ENCODE results near the gene DDX25.

Gene DDX25

DNA sequence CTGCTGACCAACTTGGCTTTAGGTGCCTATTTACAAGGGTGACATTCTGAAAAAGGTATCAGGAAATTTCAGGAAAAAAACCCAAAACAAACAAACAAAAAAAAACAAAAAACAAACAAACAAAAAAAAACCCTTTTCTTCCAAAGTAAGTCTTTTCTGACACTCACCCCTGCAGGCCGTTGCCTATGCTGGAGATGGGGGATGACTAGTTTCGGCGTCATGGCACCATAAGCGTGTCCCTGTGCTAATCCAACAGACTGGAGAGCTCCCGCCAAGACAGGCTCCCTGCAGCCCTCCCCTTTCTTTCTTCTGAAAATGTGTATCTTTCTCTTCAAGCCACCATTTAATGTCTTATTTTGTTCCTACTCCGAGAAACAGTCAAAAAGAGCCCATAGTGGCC, 55.2 kb downstream of the DDX25 start:
- Mint-ChIP-seq H3K36me3 (no peaks in the 10 kb centered on the region), H3K27me3 (peaks cover 12% of the 10 kb centered on the region), H3K27ac (no peak overlapping the region), H3K9me3 (peaks cover 7% of the 10 kb centered on the region), H3K4me3 (no peak overlapping the region), H3K4me1 (no peaks in the 10 kb centered on the region)
- no peak for ATAC-seq

DNA sequence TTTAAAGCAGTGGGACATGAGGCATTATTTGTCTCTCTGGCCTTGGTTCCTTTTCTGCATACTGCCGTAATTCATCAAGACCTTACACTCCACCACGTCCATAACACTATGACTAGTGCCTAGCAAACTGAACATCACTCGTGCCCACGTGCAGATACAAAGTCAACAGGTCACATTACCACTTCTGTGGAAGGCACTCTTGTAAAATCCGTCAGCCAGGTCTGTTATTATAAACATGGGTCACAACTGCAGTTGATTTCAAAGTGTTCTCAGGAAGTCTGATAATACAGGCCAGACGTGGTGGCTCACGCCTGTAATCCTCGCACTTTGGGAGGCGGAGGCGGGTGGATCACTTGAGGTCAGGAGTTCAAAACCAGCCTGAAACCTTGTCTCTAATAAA, 55.6 kb downstream of the DDX25 start:
- H3K4me3 Mint-ChIP-seq = no peak overlapping the region
- no peak for ATAC-seq
- H3K9me3 Mint-ChIP-seq = peaks cover 7% of the 10 kb centered on the region
- no peak overlapping the region for H3K27ac Mint-ChIP-seq
- H3K4me1 Mint-ChIP-seq = no peaks in the 10 kb centered on the region
- no peaks in the 10 kb centered on the region for H3K36me3 Mint-ChIP-seq
- H3K27me3 Mint-ChIP-seq = peaks cover 8% of the 10 kb centered on the region

DNA sequence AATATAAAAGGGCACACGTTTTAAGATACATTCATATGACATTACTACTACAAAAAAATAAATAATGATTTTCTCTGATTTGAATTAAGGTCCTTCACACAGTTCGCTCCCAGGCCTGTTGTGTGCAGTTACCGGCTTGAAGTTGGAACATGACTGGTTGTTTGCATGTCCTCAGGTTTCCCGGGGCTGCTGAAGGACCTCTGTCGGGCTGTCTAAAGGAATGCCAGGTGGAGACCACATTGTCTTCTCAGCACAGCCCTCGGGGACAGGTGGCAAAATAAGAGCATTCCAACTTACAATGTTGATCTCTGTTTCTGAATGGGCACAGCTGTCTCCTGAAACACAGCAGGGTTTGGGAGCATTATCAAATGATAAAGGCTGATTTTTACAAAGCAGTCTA, 56.5 kb downstream of the DDX25 start:
- H3K4me1 Mint-ChIP-seq = no peaks in the 10 kb centered on the region
- H3K36me3 Mint-ChIP-seq = no peaks in the 10 kb centered on the region
- ATAC-seq = no peak
- H3K27ac Mint-ChIP-seq = no peak overlapping the region
- H3K27me3 Mint-ChIP-seq = no peaks in the 10 kb centered on the region
- no peak overlapping the region for H3K4me3 Mint-ChIP-seq
- peaks cover 7% of the 10 kb centered on the region for H3K9me3 Mint-ChIP-seq

DNA sequence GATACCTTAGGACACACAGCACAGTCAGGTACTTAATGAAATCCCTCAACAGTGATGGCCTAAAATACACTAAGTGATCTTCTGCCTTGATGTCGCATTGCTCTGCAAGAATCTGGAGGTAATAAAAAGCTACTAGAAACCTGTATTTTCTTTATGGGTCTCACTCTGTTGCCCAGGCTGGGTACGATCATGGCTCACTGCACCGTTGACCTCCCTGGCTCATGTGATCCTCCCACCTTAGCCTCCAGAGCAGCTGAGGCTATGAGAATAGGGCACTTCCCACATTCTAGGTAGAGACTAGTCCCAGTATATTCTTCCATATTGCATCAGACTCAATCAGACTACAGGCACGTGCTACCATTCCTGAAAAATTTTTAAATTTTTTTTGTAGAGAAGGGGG, 63.2 kb downstream of the DDX25 start:
- Mint-ChIP-seq H3K4me1 (no peaks in the 10 kb centered on the region), H3K27me3 (peaks cover 17% of the 10 kb centered on the region), H3K27ac (no peak overlapping the region), H3K9me3 (peaks cover 5% of the 10 kb centered on the region), H3K36me3 (no peaks in the 10 kb centered on the region), H3K4me3 (no peak overlapping the region)
- no peak for ATAC-seq

DNA sequence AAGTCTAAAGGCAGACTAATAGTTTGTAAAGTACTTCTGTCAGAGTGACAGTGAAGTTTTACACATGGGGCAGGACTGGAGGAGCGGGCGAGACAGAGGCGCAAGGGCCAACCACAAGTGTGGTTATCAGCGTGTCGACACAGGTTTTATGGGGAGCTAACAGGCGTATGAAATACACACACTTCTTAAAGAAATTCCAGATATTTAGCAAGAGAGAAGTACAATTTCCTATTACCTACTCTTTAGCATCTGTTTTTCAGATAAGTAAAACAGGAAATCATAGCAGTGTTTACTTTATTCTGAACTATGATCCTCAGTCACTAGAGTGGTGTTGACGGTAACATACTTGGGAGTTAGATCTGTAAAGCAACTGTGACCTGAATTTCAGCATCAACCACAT, 64.0 kb downstream of the DDX25 start:
- Mint-ChIP-seq H3K36me3 (no peaks in the 10 kb centered on the region), H3K9me3 (no peaks in the 10 kb centered on the region), H3K4me1 (no peaks in the 10 kb centered on the region), H3K4me3 (no peak overlapping the region), H3K27ac (no peak overlapping the region), H3K27me3 (peaks cover 26% of the 10 kb centered on the region)
- ATAC-seq = no peak

DNA sequence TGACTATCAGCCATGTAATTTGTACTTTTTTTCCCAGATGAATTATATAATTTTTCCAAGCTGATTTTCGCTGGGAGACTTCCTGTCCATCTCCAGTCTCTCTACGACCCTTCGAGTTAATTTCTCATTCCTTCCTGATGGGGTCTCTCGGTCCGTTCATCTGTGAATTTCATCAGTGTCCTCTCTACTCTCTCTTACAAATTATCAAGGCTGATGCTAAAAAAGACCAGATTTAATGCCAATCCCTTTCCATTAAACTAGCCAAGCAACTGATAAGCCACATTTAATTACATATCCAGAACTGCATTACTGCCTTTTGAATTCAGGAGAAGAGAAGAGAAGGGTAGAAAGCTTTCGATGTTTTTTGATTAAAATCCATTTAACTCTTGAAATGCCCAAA, 67.3 kb downstream of the DDX25 start:
- H3K4me3 Mint-ChIP-seq = no peak overlapping the region
- no peak overlapping the region for H3K27ac Mint-ChIP-seq
- no peaks in the 10 kb centered on the region for H3K9me3 Mint-ChIP-seq
- ATAC-seq = no peak
- H3K4me1 Mint-ChIP-seq = no peaks in the 10 kb centered on the region
- peaks cover 43% of the 10 kb centered on the region for H3K27me3 Mint-ChIP-seq
- H3K36me3 Mint-ChIP-seq = no peaks in the 10 kb centered on the region

DNA sequence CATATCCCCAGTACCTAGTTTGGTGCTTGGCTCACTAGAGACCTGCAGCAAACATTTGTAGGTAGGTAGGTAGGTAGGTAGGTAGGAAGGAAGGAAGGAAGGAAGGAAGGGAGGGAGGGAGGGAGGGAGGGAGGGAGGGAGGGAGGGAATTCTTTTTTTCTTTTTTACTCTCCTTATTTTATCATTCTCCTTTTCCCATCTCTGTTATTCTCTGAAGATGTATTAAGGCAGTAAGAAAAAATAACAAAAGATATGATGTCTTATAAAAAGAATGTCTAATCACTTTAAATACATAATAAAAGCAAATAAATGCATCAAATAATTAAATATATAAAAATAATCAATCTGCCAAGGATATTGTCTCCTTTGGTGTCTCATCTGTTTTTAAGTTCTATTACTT, 70.0 kb downstream of the DDX25 start:
- Mint-ChIP-seq H3K27ac (no peak overlapping the region), H3K4me3 (no peak overlapping the region), H3K9me3 (no peaks in the 10 kb centered on the region), H3K4me1 (no peaks in the 10 kb centered on the region), H3K27me3 (peaks cover 43% of the 10 kb centered on the region), H3K36me3 (no peaks in the 10 kb centered on the region)
- no peak for ATAC-seq

DNA sequence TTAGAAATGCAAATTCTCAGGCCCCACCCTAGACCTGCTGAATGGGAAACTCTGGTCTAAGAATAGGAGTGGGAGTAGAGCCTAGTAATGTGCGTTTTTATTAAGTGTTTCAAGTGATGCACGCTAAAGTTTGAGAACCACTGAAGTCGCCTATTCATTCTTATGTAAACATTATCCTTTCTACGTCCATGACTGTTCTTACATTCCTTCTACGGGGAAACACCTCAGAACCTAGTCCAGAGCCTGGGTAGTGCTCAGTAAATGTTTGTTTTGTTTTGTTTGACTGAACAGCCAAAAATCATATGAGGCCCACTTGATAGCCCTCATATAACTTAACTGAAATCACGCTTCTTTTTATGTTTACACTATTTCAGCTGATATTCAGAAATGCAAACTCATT, 71.3 kb downstream of the DDX25 start:
- Mint-ChIP-seq H3K27ac (no peak overlapping the region), H3K4me1 (no peaks in the 10 kb centered on the region), H3K36me3 (no peaks in the 10 kb centered on the region), H3K9me3 (no peaks in the 10 kb centered on the region), H3K27me3 (peaks cover 41% of the 10 kb centered on the region), H3K4me3 (no peak overlapping the region)
- ATAC-seq = no peak

DNA sequence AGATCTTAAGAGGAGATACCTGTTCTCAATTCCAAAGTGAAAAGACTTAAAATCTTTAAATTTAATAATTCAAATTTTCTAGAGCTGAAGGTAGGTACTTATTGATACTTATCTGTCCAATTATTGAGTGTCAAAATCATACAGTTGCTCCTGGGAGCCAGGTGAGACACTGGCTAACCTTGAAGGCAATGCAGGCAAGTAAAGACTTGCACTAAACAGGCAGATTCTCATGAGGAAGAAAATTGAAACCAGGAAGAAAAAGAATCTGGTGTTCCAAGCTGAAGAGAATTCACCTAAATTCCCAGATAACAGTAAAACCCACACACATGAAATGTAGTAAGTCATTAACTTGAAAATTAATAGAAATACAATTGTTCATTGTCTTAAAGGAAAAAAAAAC, 71.8 kb downstream of the DDX25 start:
- Mint-ChIP-seq H3K36me3 (no peaks in the 10 kb centered on the region), H3K27me3 (peaks cover 42% of the 10 kb centered on the region), H3K27ac (no peak overlapping the region), H3K4me3 (no peak overlapping the region), H3K4me1 (no peaks in the 10 kb centered on the region), H3K9me3 (no peaks in the 10 kb centered on the region)
- no peak for ATAC-seq

DNA sequence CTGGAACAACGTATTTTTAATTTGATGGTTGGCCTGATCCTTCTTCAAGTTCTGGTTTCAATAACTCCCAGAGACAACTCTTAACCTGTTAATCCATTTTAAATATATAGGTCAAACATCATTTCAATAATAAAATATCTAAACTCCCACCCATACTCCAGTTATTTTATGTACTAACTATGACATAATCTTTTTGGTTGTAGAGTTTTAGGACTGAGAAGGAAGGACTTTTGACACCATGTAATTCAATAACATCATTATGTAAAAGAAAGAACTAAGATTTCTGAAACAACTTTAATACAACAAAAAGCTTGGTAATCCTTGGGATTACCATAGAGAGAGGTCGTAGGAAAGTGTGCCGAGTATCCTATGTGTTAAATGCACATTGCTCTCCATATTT, 73.0 kb downstream of the DDX25 start:
- Mint-ChIP-seq H3K36me3 (no peaks in the 10 kb centered on the region), H3K9me3 (no peaks in the 10 kb centered on the region), H3K4me3 (no peak overlapping the region), H3K4me1 (no peaks in the 10 kb centered on the region), H3K27ac (no peak overlapping the region), H3K27me3 (peaks cover 34% of the 10 kb centered on the region)
- ATAC-seq = no peak

DNA sequence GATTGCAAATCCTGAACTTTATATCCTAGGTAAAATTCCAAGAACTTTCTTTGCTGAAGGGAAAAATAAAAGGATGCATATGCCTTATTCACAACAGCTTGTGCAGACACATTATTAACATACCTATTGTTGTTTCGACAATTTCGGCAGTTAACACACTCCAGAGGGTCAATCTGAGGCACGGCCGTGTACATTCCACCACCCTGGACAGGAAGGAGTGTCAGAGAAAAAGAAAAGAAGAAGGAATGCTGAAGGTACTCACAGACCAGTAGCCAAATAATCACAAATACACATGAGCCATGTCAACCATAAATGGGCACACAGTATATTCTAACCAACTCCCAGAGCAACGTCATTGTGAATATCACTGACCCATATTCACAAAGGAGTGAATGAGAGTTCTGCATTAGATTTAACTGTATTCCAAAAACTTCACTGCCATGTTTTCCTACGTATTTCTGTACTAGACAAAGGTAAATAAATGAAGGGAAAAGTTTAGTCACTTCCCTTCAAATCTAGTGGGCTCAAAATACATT, 73.9 kb downstream of the DDX25 start:
- peaks cover 7% of the 10 kb centered on the region for H3K4me1 Mint-ChIP-seq
- no peak for ATAC-seq
- H3K27me3 Mint-ChIP-seq = peaks cover 32% of the 10 kb centered on the region
- H3K27ac Mint-ChIP-seq = no peak overlapping the region
- no peaks in the 10 kb centered on the region for H3K9me3 Mint-ChIP-seq
- H3K36me3 Mint-ChIP-seq = no peaks in the 10 kb centered on the region
- no peak overlapping the region for H3K4me3 Mint-ChIP-seq

Measured in stimulated activated memory B cell treated with anti-CD40 and anti-IgM and Interleukin-4, amounts not matched to agents 10 μg/mL and 1 μg/mL and 100 μg/mL, for 72 hours (primary cell).